HTERT RPE-1 (cell line): ENCODE results near the gene GPHB5.
"Not testable (repeated sequence)": the region's sequence is repeated elsewhere in the genome, so short reads cannot be mapped to it uniquely, and the experiment has no call there.

Experiments
- in situ Hi-C: fragments of 300-500 bp; cut with MboI; formaldehyde crosslinking; loops from 4 replicates; pipeline ENCODE4 v1.14.3; 2020; ENCODE audit warnings: low sequenced_read_pairs

The GPHB5 gene

DNA sequence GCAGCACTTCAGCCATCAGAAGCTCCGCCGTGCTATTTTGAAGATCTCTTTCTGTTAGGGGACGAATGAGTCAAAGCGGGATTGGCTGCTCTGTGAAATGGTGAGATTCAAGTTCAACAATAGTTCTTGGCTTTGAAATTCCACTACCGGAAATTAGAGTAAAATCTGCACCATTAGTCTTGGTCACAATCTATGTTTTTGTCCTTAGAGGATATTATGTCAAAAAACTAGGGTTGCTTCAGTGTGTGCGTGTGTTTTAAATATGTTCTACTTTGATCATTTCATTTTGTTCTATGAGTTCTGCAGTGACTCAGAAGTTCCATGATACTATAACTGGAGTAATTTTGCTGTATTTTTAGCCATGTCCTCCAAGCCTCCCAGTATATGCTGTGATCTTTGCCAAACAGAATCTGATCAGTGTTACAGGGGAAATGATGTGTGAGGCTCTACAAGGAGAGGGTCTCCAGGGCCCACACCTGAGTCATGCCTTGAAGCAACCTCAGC, 22.6 kb downstream of the GPHB5 start:
- in situ Hi-C loops: no loop called here

DNA sequence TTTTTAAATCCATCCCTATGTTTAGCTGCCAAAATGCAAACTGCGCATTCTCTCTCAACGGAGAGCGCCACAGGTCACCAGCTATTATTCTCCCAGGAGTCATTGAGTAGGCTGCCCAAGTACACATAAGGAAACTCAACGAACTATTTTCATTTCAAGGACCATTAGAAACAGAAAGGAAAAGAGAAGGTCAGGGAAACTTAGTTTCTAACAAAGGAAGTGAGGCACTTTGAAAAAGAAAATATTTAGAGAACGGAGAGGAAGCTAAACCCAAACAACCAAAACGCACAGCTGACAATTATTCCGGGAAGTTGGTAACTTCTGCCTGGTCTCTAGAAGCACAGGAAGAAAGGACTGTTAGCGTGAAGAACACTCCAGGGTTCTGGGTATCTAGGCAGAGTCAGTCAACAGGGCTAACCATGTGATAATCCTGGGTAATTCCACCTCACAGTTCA, 23.5 kb downstream of the GPHB5 start:
- in situ Hi-C loops: no loop called here

DNA sequence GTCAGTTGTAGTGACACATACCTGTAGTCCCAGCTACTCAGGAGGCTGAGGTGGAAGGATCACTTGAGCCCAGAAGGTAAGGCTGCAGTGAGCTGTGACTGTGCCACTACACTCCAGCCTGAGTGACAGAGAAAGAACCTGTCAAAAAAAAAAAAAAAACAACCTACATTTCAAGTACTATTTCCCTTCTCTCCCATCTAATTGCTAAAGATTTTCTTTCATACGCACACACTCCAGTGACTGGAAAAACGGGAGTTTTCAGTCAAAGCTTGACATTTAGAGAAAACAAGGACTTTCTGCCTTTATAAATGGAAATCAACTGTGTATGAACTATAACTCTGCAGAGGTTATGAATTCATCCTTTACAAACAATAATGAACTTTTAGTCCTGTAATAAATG, 25.9 kb downstream of the GPHB5 start:
- in situ Hi-C loops: no loop called here

DNA sequence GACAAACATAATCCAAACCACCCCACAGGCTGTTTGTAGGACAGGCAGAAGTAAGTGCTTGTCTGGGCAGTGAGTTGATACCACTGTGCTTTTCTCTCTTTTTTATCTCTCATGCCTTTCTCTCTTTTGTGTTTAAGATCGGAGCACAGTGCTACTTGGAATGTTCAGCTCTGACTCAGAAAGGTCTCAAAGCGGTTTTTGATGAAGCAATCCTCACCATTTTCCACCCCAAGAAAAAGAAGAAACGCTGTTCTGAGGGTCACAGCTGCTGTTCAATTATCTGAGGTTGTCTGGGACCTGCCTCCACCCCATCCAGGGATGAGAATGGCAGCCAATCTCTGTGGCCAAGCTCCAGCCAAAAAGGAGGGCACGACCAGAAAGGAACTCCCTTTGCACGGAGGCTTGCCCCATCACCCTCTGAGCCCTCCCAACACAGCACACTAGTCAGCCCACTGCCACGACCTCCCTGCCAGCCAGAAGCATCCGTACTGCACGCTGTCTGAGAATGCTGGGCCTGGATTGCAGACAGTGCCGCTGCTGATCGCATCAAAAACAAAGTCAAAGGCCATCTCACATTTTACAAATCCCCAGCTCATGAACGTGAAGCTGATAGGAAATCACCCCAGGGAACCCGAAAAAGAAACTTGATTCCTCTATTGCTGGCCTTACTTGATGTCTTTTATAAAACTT, 27.8 kb downstream of the GPHB5 start:
- in situ Hi-C loops: no loop called here

DNA sequence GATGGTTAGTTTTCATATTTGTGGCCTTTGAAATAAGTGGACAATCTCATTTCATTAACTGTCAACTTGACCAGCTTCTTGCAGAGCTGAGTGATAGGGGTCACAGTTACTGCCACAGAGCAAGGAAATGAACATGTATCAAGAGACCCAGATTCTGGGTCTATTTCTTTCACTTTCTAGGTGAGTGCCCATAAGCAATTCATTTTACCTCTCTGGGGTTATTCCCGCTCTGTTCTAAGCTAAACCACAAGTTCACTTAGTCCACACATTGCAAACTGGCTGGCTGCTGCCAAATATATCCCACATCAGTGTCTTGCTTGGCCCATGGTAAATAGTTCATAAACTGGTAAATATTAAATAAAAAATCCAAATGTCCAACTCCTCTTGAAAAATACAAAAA, 29.9 kb downstream of the GPHB5 start:
- in situ Hi-C loops: no loop called here

DNA sequence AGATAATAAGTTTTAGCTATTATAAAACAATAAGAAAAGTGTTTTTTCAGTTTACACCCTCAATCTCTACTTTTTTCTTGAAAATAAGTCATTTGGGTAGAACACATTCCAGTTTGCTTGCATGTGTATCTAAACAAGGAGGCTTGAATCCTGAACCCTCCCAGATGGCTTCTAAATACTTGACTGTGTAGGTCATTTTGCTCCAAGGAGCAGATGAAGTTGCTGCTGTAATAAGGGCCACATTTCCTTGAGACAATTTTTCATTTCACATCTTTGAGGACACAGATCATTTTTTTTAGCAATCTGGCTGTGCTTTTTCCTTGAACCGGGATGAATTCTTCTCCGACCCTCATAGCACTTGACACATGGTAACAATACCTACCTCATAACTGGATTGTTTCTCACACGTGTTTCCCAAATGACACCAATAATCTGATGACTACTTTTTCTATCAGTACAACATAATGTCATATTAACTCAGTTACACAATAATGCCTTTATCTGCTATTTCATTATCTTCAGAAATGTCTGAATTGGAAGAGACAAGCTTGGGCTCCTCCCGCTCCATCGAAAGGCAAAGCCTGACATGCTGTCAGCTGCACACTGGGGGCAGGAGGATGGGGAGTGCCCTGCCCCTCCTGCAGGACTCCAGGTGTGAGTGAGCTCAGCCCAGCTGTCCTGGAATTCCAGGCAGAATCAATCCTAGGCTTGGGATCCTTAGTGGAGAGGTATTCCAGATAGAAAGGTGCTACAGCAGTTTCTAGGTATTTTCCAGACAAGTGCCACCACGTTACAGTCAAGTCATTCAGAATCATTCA, 30.9 kb downstream of the GPHB5 start:
- in situ Hi-C loops: no loop called here

DNA sequence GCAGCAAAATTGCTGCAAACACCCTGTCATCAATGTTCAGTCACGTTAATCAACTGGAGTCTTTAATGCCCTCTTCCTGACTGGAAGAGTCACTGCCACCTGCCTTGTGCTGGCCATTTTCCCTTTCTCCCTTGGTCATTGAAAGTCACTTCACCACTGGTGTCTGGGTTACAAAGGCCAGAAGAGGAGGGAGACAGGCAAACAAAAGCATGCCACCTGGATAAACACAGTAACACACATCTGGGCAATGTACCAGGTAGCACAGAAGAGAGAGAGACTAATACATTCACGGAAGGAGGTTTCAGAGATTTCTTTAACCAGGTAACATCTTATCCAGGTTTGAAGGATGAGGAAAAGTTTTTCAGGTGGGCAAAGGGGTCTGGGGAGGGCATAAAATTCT, 32.7 kb downstream of the GPHB5 start:
- in situ Hi-C loops: no loop called here

DNA sequence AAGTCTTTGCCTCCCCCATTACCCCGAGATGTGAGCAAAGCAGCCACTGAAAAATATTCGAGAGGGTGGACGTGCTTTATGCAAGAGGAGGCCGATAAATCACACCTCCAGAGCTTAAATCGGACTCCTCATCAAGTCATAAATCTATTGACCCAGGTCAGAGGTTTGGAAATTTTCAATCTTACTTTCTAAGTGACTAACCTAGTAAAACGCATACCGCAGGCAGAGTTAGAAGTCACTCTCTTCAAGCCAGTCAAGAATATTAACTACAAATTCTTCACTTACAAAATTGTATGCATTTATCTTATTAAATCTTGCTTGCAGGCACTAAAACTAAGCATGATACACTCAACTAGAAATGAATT, 34.9 kb downstream of the GPHB5 start:
- in situ Hi-C loops: no loop called here

DNA sequence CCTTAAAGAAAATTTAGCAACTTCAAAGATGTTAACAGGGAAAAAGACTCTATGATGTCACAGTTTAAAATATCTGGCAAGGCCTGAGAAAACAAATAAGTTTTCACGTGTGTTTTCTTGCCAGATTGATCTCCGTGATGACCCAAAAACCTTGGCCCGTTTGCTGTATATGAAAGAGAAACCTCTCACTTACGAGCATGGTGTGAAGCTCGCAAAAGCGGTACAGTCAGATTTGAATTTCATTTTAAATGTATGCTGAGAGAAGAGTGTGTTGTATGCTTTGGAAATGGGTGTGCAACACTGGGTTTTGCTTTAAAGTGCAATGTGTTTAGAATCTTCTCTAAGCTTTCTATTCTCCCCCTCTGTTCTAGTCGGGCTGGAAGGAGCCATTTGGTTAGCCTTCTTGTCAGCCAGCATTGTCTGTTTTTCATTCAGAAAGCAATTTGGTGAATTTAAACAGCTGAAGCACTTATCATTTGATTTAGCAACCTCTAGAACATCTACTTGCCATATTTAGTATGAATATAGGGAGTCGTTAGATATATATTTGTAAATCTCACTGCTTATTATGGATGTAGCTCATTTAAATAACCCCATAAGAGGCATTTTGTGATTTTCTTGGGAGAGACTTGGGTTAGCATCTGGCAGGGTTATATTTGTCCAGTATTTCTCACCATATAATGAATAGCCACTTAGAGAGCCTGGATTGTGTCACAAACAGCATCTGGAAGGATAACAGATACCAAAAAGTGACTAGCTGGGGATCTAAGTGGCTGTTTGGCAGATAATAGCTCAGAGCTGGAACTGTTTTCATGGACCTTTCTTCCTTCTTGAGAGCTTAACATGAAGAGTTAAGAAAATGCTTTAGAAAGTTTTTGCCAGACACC, 35.5 kb downstream of the GPHB5 start:
- in situ Hi-C loops: no loop called here

DNA sequence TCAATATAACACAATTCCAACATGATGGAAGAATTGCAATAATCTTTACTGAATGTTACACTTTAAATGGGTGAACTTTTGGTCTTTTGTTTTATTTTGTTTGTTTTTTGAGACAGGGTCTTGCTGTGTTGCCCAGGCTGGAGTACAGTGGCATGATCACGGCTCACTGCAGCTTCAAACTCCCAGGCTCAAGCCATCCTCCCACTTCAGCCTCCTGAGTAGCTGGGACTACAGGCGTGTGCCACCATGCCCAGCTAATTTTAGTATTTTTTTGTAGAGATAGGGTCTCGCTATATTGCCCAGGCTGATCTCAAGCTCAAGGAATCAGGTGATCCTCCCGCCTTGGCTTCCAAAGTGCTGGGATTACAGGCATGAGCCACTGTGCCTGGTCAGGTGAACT, 38.8 kb downstream of the GPHB5 start:
- in situ Hi-C loops: not testable (repeated sequence)

DNA sequence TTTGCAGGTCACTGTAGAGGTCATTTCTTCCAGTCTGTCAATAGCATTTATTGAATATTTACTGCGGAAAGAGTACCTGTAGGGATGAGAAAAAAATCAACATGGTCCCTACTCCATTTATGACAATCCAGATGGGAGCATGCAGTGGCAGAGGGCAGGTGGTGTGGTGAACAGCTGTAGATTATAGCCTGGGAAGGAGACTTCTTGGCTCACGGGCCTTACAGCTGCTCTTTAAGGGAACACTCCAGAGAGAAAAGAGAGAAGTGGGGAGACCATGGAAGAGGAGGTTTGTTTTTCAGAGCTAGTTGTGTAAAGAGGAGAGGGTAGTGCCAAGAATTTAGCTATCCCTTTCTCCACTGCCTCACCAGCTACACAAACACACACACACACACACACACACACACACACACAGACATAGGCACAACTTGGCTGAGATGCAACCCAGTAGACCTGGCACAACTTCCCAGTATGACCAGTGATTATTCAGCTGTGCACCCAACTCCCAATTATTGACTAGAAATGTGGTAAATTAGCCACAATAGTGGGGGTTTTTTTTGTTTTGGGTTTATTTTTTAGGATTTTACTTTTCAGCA, 41.0 kb downstream of the GPHB5 start:
- in situ Hi-C loops: no loop called here

DNA sequence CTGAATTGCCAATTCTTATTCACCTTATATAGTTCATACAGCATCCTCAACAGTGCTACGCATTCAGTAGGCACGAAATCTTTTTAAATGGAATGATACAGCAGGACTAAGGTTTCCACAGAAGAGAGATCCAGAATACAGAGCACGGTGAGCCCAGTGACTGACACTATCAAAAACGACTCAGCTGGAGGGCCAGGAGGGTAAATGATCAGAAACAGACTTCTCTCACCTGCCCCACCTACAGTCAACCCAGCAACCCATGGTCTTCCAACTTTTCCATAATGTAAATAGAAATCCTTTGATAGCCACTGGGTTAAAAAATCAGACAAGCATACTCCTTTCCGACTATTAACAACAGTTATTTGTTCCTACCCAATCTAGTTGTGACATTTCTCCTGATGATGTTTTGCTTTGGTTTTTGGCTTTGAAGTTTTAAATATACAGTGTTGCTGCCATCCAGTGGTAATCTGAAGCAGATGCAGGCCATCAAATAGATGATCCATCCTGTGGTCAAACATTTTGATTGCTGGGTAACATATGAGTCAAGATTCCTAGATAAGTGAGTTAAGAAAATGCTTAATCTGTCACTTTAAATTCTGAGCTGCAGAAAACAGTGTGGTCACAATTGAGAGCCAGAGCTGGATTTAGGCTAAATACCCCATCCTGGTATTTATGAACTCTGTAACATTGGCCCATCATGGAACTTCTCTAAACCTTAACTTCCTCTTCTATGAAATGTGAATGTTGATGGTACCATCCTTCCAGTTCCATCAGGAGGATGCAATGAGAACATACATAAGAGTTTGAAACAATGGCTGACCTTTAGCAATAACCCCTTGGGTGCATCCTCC, 42.0 kb downstream of the GPHB5 start:
- in situ Hi-C loops: no loop called here

DNA sequence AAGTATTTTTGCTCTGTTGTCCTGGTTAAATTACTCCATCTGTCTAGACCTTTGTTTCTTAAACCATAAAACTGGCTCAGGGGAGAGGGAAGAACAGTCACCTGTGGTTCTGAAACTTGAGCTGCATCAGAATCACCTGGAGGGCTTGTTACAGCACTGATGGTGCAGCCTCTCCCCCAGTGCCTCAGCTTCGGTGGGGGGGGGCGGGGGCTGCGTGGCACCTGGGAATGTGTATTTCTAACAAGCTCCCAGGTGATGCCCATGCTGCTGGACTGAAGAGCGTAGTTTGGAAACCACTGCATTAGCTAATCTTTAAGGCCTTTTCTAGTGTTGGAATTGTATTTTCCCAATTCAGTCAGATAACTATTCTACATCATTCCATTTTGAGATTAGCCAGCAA, 42.7 kb downstream of the GPHB5 start:
- in situ Hi-C loops: no loop called here

DNA sequence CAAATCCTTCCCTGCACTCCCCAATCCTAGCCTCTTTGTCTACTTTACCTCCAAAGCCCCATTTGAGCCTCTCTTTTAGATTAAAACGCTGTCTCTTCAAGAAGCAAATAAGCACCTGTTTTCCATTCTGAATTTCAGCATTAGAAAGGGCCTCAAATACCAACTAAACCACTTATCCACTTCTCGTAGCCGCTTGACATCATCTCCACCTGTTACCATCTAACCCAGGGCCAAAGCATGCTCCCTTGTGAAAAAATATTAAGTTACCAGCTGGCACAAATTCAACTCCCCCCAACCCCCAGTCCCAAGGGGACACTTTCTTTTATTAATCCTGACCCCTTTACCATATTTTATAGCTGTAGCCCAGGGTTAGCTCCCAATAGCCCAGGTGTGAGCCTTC, 43.1 kb downstream of the GPHB5 start:
- in situ Hi-C loops: no loop called here

DNA sequence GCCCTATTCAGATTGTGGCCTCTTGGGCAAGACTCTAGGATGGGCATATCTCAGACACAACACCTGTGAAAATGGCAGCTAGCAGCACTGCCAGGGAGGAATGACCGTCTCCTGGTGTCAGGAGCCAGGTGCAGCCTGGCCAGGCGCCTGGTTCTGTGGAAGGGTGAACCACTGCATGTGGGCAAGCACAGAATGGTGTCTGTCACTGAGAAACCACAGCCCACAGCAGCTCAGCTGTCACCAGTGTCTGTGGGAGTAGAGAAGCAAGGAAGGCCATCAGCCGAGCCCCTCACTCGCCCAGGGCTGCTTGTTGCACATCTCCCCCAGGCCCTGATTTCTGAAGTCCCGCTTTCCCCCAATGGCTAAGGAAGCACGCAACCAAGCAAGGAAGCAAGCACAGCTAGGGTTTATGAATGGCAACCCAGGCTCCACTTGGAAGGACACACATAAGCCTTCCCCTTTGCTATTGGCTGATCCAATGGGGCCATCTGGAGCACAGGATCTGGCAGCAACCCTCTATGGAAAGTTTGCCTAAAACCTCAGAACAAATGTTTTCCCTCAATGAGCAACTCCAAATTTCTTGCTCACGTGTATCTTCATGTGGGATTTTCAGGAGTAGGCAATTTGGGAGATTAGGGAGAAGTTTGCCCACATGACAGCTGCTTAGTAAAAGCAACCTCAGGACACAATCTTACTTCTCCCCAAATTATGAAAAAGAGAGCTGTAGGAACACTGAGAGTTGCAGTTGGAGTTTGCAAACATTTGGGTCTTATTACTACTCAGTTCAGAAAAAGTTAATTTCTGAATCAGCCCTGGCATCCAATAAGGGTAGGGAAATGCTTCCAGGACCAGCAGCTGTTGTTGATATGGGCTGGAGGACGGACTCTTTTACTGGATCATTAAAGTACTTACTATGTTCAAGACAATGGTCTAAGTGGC, 44.7 kb downstream of the GPHB5 start:
- in situ Hi-C loops: no loop called here

DNA sequence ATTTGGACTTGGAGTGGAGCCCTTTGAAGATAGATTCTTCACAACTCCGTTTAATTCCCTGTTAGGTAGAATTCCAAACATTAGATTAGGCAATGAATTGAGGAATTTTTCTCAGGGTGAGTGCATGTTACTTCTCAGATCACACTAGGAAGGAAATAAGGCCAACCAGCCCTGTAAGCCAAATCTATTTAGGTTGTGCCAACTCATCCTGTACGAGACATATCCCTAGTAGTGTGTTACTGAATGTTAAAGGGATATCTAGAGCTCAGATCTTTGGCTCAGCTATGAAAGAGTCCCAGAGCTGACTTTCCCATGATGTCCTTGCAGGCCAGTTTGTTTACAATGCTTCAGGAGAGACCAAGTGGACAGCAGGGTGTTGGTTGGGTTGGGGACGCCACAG, 45.6 kb downstream of the GPHB5 start:
- in situ Hi-C loops: no loop called here

DNA sequence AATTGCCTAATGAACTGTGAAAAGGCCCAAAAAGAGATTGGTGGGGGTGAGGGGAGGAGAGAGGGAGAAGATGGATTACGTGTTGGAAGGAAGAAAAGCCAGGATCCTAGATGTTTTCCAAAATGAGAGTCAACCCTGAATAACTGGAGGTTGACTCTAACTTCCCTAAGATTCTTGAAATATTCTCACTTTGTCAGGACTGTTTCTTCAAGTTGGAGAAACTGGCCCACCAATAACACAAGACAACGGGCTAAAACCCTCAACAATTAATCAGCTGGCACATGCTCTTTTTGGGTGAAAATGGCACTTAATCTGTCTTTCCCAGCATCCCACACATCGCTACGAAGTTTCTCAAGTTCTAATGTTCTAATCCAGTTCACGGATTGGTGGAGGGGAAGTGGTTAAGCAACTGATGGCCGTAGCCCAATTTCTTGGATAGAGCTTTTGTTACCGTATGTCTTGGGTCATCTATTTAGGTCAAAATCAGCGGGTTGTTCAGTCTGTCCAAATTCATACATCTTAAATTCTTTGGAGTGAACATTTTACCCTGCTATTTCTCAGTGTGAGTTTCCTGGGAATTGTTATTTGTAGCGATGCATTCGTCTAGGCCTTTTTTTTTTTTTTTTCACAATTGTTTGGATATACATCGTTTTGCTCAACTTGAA, 49.0 kb downstream of the GPHB5 start:
- in situ Hi-C loops: no loop called here

DNA sequence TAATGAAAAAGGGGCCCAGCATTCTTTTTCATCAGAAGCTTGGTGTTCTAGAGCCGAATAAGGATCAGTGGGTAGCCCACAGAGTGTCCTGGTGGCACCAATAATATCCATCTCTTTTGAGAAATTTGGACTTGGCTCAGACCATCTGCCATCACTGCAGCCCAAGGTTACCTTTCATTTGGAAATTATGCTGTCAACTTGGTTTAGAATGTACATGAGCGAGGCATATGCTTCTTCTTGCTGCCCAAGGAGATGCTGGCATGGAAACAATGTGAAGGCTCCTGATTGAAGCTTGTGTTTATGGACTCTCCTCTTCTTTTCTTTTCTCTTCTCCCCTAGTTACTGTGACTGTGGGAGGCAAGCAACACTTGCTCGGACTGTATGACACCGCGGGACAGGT, 50.0 kb downstream of the GPHB5 start:
- in situ Hi-C loops: no loop called here
